Type B pancreatic cell (in vitro differentiated cells): ENCODE data around the gene AGT. TPM values are rescaled to one million over a fixed set of nuclear protein-coding genes. Genes with fewer than 3 reads are reported as not detected.
A peak's percentile ranks its signal among the peaks of the same experiment; 100 is the strongest.

Experiments
- DNase-seq: peaks from one replicate; pipeline ENCODE4 v3.0.0; 2021; ENCODE audit warnings: mixed read lengths; ENCODE audit not compliant: unreplicated experiment; ENCODE audit errors: extremely low spot score
- H3K27ac Mint-ChIP-seq: 2 replicates; pipeline ENCODE4 v1.8.0; 2021; ENCODE audit warnings: mild to moderate bottlenecking, mixed read lengths
- H3K27me3 Mint-ChIP-seq: 2 replicates; pipeline ENCODE4 v1.8.0; 2021; ENCODE audit warnings: mixed read lengths
- H3K36me3 Mint-ChIP-seq: 2 replicates; pipeline ENCODE4 v1.8.0; 2021; ENCODE audit warnings: mixed read lengths
- H3K4me1 Mint-ChIP-seq: one replicate; pipeline ENCODE4 v1.8.0; 2021; ENCODE audit warnings: mixed read lengths; ENCODE audit not compliant: unreplicated experiment
- H3K4me3 Mint-ChIP-seq: 2 replicates; pipeline ENCODE4 v1.8.0; 2021; ENCODE audit warnings: mild to moderate bottlenecking, mixed read lengths
- H3K9me3 Mint-ChIP-seq: 2 replicates; pipeline ENCODE4 v1.8.0; 2021; ENCODE audit warnings: mixed read lengths
- total RNA-seq: library from RNA; stranded (reverse); gene quantifications from 2 replicates; pipeline ENCODE4 v1.2.1, GENCODE V29; 2021; ENCODE audit warnings: low replicate concordance
- TF ChIP-seq, protein P1 (sequence below): fragments of 200-600 bp; sonication (generic); conservative IDR thresholded peaks from 2 replicates; pipeline ENCODE4 v1.5.0; 2021; ENCODE audit warnings: antibody characterized with exemption, mild to moderate bottlenecking

The AGT gene
- total RNA-seq, 1 donor from 2014 or later, result 125 TPM

DNA sequence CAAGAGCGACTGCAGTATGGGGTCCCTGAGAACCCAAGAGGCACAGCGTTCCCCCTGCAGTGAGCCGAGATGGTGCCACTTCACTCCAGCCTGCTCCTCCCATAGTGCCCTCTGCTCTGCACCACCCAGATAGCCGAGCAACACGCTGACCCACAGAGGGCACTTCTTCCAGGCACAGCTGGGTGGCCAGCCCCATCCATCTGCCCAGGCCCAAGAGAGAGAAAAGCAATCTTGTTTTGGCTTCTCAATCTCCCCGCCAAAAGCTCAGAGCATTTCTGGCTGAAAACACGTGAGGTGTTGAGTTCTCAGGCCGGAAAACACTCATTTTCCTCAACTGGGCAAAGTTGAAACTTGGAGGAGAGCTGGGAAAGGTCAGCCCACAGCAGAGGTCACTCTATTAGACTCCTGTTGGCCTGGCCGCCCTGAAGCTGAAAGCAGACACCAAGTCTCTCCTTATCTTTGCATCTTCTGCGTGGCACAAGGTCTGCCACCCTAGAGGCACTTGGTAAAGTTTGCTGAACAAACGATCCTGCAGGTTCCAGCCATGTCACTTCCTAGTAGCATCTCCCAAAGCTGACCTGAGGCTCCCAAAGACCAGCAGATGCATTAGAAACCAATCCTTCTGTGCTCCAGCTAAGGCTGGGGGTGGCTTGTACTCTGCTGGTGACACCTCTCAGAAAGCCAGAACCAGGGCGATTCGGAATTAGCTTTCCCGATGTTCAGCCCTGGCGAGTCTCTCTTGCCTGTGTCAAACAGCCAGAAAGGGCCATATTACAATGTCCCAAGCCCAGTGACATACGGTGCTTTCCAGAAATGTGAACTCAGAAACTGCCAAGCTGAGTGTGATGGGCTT lies 44.2 kb upstream of the AGT start:
- TF ChIP-seq, protein P1, sequence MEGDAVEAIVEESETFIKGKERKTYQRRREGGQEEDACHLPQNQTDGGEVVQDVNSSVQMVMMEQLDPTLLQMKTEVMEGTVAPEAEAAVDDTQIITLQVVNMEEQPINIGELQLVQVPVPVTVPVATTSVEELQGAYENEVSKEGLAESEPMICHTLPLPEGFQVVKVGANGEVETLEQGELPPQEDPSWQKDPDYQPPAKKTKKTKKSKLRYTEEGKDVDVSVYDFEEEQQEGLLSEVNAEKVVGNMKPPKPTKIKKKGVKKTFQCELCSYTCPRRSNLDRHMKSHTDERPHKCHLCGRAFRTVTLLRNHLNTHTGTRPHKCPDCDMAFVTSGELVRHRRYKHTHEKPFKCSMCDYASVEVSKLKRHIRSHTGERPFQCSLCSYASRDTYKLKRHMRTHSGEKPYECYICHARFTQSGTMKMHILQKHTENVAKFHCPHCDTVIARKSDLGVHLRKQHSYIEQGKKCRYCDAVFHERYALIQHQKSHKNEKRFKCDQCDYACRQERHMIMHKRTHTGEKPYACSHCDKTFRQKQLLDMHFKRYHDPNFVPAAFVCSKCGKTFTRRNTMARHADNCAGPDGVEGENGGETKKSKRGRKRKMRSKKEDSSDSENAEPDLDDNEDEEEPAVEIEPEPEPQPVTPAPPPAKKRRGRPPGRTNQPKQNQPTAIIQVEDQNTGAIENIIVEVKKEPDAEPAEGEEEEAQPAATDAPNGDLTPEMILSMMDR, result no peak
- no peaks in the 10 kb centered on the region for H3K36me3 Mint-ChIP-seq
- H3K27ac Mint-ChIP-seq, result no peak overlapping the region
- no peaks in the 10 kb centered on the region for H3K9me3 Mint-ChIP-seq
- no peak for DNase-seq
- no peak overlapping the region for H3K4me3 Mint-ChIP-seq
- peaks cover 28% of the 10 kb centered on the region for H3K4me1 Mint-ChIP-seq
- H3K27me3 Mint-ChIP-seq, result peaks cover 5% of the 10 kb centered on the region

DNA sequence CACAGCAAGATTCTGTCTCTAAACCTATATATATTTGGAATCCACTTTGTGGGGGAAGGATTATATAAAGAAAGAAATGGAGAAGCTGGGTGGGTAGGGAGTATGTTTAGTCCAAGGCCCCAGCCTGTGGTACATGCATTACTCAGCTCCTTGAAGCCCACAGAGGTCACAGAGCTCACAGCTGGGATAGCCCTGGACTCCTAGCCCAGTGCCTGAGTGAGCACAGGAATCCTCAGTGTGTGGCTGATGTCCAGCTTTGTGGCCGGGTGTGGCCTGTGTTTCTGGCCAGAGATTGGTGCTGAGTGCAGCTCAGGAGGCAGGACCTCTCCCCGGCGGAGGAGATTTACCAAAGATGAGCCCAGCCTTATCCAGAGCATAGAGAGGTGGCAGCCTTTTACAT lies 40.9 kb upstream of the AGT start:
- TF ChIP-seq, protein P1, result no peak
- Mint-ChIP-seq H3K9me3 (no peaks in the 10 kb centered on the region), H3K4me3 (no peak overlapping the region), H3K4me1 (peaks cover 37% of the 10 kb centered on the region), H3K36me3 (no peaks in the 10 kb centered on the region), H3K27me3 (no peaks in the 10 kb centered on the region), H3K27ac (no peak overlapping the region)
- no peak for DNase-seq

DNA sequence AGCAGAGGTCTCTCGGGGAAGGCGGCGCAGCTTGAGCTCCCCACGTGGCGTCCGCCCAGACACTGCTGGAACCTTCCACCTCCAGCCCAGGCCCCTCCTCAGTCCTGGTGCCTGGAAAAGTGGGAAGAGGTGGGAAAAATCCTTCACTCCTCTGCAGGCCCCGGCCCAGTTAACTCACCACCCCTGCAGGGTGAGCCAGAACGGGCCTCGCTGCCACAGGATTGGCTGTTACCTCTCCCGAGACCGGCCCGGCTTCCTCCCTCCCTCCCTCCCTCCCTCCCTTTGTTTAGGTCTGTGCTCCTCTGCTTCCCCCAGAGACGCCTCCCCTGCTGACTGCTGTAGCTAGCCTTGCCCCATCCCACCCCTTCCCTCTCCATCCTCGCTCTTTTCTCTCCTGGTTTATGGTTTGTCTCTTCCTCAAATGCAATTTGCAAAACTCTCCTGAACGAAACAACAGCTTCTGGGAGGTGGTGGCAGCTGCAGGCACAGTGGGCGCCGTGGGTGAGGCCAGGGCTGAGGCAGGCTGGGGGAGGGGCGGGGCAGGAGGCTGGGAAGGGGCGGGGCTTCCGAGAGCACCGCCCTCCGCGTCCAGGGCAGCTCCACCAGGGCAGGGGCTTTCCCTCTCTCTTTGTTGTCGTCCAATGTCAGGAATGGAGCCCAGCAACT lies 39.8 kb upstream of the AGT start:
- Mint-ChIP-seq H3K27me3 (no peaks in the 10 kb centered on the region), H3K4me3 (peak overlapping the region; percentile 58), H3K36me3 (no peaks in the 10 kb centered on the region), H3K4me1 (peaks cover 37% of the 10 kb centered on the region), H3K9me3 (no peaks in the 10 kb centered on the region), H3K27ac (peak overlapping the region; percentile 48)
- DNase-seq, result no peak
- TF ChIP-seq, protein P1, result no peak

DNA sequence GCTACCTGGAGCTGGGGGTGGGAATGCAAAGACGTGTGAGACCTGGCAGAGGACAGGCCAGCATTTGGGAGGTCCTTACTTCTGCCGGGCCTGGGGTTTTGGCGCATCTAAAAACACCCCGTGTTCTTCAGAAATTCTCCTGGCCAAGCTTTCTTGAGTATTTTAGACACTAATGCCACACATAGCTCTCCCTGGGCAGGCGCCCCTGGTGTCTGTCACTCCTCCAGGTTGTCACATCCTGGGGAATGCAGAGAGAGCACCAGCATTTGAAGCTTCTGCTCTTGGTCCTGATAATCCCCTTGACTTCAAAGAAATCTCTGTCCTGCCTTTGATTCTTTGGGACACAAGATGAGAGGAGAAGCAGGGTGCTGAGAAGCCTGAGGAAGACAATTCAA lies 39.3 kb upstream of the AGT start:
- no peaks in the 10 kb centered on the region for H3K36me3 Mint-ChIP-seq
- TF ChIP-seq, protein P1, result no peak
- H3K4me3 Mint-ChIP-seq, result peak overlapping the region; percentile 58
- peaks cover 37% of the 10 kb centered on the region for H3K4me1 Mint-ChIP-seq
- peak overlapping the region; percentile 48 for H3K27ac Mint-ChIP-seq
- DNase-seq, result no peak
- H3K9me3 Mint-ChIP-seq, result no peaks in the 10 kb centered on the region
- H3K27me3 Mint-ChIP-seq, result no peaks in the 10 kb centered on the region

DNA sequence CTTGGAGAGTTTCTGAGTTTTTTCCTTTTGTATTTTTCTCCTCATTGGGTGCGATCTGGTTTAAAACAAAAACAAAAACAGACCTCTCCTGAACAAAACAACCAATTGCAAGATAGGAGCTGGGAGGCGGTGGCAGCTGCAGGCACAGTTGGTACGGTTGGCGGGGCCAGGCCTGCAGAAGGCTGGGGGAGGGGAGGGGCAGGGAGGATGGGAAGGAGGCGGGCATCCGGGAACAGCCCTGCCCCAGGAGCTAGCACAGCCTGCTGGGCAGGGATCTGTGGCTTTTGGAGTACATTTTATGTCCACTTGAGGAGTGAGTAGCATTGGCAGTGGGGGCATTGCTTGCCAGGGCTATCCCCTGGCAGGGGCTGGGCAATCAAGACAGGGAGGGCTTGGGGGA lies 38.5 kb upstream of the AGT start:
- TF ChIP-seq, protein P1, result no peak
- peaks cover 37% of the 10 kb centered on the region for H3K4me1 Mint-ChIP-seq
- no peak for DNase-seq

More for the DNA sequence above, 38.5 kb upstream of the AGT start:
- Mint-ChIP-seq H3K4me3 (no peak overlapping the region), H3K27ac (no peak overlapping the region), H3K9me3 (no peaks in the 10 kb centered on the region), H3K36me3 (no peaks in the 10 kb centered on the region), H3K27me3 (no peaks in the 10 kb centered on the region)
